Ishikawa (cell line): ENCODE measurements around the gene PLEKHJ1.

ENCODE experiments used
- CEBPB ChIP-seq: IDR thresholded peaks from 2 replicates; pipeline ENCODE4 v1.6.1; 2012
- CREB1 ChIP-seq: IDR thresholded peaks from 2 replicates; pipeline ENCODE4 v1.6.1; 2012; ENCODE audit warnings: low read depth
- EGR1 ChIP-seq: IDR thresholded peaks from 2 replicates; pipeline ENCODE4 v1.6.1; 2012
- EP300 ChIP-seq: IDR thresholded peaks from 2 replicates; pipeline ENCODE4 v1.6.1; 2012; ENCODE audit warnings: borderline replicate concordance
- FOXM1 ChIP-seq: IDR thresholded peaks from 2 replicates; pipeline ENCODE4 v1.6.1; 2012; ENCODE audit warnings: low read depth, borderline replicate concordance
- RAD21 ChIP-seq: IDR thresholded peaks from 2 replicates; pipeline ENCODE4 v1.6.1; 2012; ENCODE audit warnings: low read depth
- TAF1 ChIP-seq: IDR thresholded peaks from 2 replicates; pipeline ENCODE4 v1.6.1; 2012; ENCODE audit warnings: low read depth, mild to moderate bottlenecking
- TCF12 ChIP-seq: IDR thresholded peaks from 2 replicates; pipeline ENCODE4 v1.6.1; 2012; ENCODE audit warnings: low read depth
- YY1 ChIP-seq: IDR thresholded peaks from 2 replicates; pipeline ENCODE4 v1.6.1; 2012; ENCODE audit warnings: low read depth
- TF ChIP-seq, protein P1 (sequence below): IDR thresholded peaks from 2 replicates; pipeline ENCODE4 v1.6.1; 2012; ENCODE audit warnings: low read depth, mild to moderate bottlenecking
- TF ChIP-seq, protein P2 (sequence below): IDR thresholded peaks from 2 replicates; pipeline ENCODE4 v1.6.1; 2012
- TF ChIP-seq, protein P3 (sequence below): IDR thresholded peaks from 2 replicates; pipeline ENCODE4 v1.6.1; 2012

DNA sequence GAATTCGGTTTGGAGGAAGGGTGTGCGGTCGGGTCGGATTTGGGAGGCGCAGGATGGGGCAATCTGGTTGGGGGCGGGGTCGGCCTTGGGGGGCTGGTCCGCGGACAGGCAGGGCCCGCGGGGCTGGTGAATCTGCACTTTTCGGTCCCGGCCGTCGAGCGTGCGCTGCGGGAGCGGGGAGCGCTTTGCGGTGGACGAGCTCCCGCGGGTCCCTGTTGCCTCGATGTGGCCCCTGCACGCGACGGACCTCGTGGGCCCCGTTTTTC is 34.0 kb upstream of the PLEKHJ1 start:
- TF ChIP-seq CREB1 = no peak
- TF ChIP-seq, protein P1, sequence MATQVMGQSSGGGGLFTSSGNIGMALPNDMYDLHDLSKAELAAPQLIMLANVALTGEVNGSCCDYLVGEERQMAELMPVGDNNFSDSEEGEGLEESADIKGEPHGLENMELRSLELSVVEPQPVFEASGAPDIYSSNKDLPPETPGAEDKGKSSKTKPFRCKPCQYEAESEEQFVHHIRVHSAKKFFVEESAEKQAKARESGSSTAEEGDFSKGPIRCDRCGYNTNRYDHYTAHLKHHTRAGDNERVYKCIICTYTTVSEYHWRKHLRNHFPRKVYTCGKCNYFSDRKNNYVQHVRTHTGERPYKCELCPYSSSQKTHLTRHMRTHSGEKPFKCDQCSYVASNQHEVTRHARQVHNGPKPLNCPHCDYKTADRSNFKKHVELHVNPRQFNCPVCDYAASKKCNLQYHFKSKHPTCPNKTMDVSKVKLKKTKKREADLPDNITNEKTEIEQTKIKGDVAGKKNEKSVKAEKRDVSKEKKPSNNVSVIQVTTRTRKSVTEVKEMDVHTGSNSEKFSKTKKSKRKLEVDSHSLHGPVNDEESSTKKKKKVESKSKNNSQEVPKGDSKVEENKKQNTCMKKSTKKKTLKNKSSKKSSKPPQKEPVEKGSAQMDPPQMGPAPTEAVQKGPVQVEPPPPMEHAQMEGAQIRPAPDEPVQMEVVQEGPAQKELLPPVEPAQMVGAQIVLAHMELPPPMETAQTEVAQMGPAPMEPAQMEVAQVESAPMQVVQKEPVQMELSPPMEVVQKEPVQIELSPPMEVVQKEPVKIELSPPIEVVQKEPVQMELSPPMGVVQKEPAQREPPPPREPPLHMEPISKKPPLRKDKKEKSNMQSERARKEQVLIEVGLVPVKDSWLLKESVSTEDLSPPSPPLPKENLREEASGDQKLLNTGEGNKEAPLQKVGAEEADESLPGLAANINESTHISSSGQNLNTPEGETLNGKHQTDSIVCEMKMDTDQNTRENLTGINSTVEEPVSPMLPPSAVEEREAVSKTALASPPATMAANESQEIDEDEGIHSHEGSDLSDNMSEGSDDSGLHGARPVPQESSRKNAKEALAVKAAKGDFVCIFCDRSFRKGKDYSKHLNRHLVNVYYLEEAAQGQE = no peak
- no peak for TF ChIP-seq RAD21
- TF ChIP-seq, protein P2, sequence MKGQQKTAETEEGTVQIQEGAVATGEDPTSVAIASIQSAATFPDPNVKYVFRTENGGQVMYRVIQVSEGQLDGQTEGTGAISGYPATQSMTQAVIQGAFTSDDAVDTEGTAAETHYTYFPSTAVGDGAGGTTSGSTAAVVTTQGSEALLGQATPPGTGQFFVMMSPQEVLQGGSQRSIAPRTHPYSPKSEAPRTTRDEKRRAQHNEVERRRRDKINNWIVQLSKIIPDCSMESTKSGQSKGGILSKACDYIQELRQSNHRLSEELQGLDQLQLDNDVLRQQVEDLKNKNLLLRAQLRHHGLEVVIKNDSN = no peak
- TF ChIP-seq YY1 = no peak
- TF ChIP-seq EGR1 = no peak
- TF ChIP-seq TAF1 = no peak
- TF ChIP-seq, protein P3, sequence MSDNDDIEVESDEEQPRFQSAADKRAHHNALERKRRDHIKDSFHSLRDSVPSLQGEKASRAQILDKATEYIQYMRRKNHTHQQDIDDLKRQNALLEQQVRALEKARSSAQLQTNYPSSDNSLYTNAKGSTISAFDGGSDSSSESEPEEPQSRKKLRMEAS = no peak
- no peak for TF ChIP-seq EP300
- TF ChIP-seq FOXM1 = no peak
- TF ChIP-seq TCF12 = no peak
- TF ChIP-seq CEBPB = no peak
